Thyroid gland (tissue), 4 donors: ENCODE measurements around the gene SYTL3. TPM values are rescaled to one million over a fixed set of nuclear protein-coding genes. Genes with fewer than 3 reads are reported as not detected.
A peak's percentile ranks its signal among the peaks of the same experiment; 100 is the strongest.

Experiments used
- DNase-seq, 2 donors: peaks; one replicate each; pipeline ENCODE4 v3.0.0-alpha.2; 2019
- H3K27ac ChIP-seq, 3 donors: fragments of 200-600 bp; sonication (generic); 1 replicate in 2 of 3; 2 replicates in 1 of 3; pipeline ENCODE4 v1.5.1; 2016 to 2019; ENCODE audit warnings: mild to moderate bottlenecking in 1 of 3, moderate library complexity in 1 of 3
- H3K27me3 ChIP-seq: fragments of 200-600 bp; sonication (generic); one replicate; pipeline ENCODE4 v1.5.1; 2019
- H3K36me3 ChIP-seq, 2 donors: fragments of 200-600 bp; sonication (generic); one replicate each; pipeline ENCODE4 v1.5.1; 2016 to 2019
- H3K4me1 ChIP-seq, 2 donors: fragments of 200-600 bp; sonication (generic); one replicate each; pipeline ENCODE4 v1.5.1; 2017 to 2019
- H3K4me3 ChIP-seq, 3 donors: fragments of 200-600 bp; sonication (generic); replicated peaks in 1 of 3; 1 replicate in 2 of 3; 2 replicates in 1 of 3; pipeline ENCODE4 v1.5.1; 2016; ENCODE audit warnings: mild to moderate bottlenecking in 1 of 3
- H3K9me3 ChIP-seq: fragments of 200-600 bp; sonication (generic); one replicate; pipeline ENCODE4 v1.5.1; 2017
- POLR2A ChIP-seq, 2 donors: fragments of 450-650 bp; IDR thresholded peaks; one replicate each; pipeline ENCODE4 v1.6.1; 2017; ENCODE audit warnings: antibody characterized with exemption in 2 of 2, mild to moderate bottlenecking in 2 of 2, moderate library complexity in 1 of 2
- WGBS, 2 donors: methylation state at CpG; one replicate each; pipeline ENCODE4 v1.1.5; 2017; 5-methylcytosine and 5-hydroxymethylcytosine counted together
- intact Hi-C: fragments of 100-400 bp; cut with DNase I; formaldehyde crosslinking; loops from one replicate; pipeline ENCODE4 v1.15.1; 2023
- total RNA-seq, 4 donors: library from RNA; depleted of rRNA; stranded (reverse); fragments of >200 nt; gene quantifications; one replicate each; pipeline ENCODE4 v1.2.3, GENCODE V29; 2016
- TF ChIP-seq, protein P1 (sequence below), 6 experiments: fragments of 200-600 bp in 3 of 6; fragments of 450-650 bp in 3 of 6; sonication (generic) in 3 of 6; IDR thresholded peaks; one replicate each; pipeline ENCODE4 v1.5.1; 2016 to 2019; ENCODE audit warnings: antibody characterized with exemption in 6 of 6, mild to moderate bottlenecking in 2 of 6, inconsistent platforms in 1 of 6, moderate library complexity in 1 of 6

Gene SYTL3
- total RNA-seq, 4 donors from 2014 or later = 16.9 to 33.0 (median 24.4) TPM

DNA sequence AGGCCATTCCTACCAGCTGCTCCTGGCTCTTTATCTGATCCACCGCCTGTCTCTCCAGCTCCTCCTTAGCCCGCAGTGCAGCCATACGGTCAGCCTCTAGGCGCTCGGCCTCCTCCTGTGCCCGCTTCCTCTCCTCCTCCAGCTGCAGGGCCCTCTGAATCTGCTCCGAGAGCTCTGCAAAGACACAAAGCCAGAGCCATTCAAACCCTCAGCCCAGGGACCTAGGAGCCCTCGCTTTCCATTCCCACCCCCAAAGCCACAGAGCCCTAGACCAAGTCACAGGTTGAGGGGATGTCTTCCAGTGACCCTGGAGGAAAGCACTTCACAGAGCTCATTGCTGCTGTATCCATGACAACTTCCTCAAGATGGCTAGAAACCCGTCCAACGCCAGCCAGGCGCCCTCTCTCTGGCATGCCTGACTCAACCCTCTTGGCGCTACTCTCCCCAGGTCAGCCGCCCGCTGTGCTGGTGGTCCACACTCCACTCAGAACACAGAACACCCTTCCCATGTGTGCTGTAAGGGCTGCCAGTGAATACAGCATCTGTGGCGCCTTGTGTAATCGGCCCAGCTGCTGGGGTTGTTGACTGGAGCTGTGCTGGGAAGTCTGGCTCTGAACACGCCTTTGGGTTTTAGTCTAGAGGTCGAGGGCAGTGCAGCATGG, 120.0 kb downstream of the SYTL3 start:
- H3K36me3 ChIP-seq = peaks cover 89 to 92% of the 10 kb centered on the region in 2 donors
- TF ChIP-seq POLR2A (IDR thresholded peaks at IDR 0.05) = no peak
- TF ChIP-seq, protein P1, sequence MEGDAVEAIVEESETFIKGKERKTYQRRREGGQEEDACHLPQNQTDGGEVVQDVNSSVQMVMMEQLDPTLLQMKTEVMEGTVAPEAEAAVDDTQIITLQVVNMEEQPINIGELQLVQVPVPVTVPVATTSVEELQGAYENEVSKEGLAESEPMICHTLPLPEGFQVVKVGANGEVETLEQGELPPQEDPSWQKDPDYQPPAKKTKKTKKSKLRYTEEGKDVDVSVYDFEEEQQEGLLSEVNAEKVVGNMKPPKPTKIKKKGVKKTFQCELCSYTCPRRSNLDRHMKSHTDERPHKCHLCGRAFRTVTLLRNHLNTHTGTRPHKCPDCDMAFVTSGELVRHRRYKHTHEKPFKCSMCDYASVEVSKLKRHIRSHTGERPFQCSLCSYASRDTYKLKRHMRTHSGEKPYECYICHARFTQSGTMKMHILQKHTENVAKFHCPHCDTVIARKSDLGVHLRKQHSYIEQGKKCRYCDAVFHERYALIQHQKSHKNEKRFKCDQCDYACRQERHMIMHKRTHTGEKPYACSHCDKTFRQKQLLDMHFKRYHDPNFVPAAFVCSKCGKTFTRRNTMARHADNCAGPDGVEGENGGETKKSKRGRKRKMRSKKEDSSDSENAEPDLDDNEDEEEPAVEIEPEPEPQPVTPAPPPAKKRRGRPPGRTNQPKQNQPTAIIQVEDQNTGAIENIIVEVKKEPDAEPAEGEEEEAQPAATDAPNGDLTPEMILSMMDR (IDR thresholded peaks at IDR 0.05) = no peak
- WGBS, 2 donors = 80 to 93% methylated on average over 18 of the region's 18 CpGs
- H3K27me3 ChIP-seq = no peaks in the 10 kb centered on the region
- no peaks in the 10 kb centered on the region for H3K9me3 ChIP-seq
- DNase-seq = no peak
- H3K4me3 ChIP-seq = no peak overlapping the region
- H3K4me1 ChIP-seq = peaks cover 9 to 10% of the 10 kb centered on the region in 2 donors
- peak overlapping the region in 2 of 3 donors; percentile 10 to 55 for H3K27ac ChIP-seq
- intact Hi-C loops = no loop called here

DNA sequence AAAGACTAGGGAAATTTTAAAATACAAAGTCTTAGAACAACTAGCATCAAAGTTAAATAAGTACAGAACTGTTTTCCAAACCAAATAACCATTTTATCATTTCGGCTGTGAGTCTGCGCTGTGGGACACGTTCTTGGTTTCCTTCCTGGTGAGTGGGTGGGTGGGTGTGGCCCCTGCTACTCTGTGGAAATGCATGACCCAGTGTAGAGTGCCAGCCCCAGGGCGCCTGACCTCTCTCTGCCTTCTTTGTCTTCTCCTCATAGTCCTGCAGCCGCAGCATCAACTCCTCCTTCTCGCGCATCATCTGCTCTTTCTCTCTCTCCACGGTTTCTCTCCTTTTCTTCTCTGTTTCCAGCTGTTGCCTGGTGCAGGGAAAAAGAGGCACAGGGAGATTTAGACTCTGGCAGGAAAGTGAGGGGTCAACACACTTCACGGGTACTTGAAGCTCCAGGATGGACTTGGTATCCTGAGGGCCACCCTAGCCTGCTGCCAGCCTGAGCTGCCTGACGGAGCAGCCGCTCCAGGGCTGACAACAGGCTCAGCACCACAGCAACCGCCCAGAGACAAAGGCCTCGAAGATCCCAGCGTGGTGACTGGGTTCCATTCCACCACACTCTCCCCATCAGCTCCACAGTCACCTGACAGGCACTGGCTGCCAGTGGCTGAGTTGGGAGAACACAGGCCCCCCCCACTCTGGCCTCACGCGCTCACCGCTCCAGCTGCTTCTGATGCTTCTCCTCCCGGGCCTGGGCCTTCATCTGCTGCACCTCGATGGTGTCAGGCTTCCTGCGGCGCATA, 120.9 kb downstream of the SYTL3 start:
- H3K4me3 ChIP-seq = no peak overlapping the region
- TF ChIP-seq POLR2A (IDR thresholded peaks at IDR 0.05) = no peak
- TF ChIP-seq, protein P1 (IDR thresholded peaks at IDR 0.05) = no peak
- H3K9me3 ChIP-seq = no peaks in the 10 kb centered on the region
- peaks cover 9 to 10% of the 10 kb centered on the region in 2 donors for H3K4me1 ChIP-seq
- 61 to 80% methylated on average over 21 of the region's 21 CpGs for WGBS, 2 donors
- H3K27ac ChIP-seq = peak overlapping the region in 2 of 3 donors; percentile 21 to 74
- intact Hi-C loops = no loop called here
- H3K36me3 ChIP-seq = peaks cover 91 to 92% of the 10 kb centered on the region in 2 donors
- DNase-seq = peak; percentile 65 to 81
- no peaks in the 10 kb centered on the region for H3K27me3 ChIP-seq

DNA sequence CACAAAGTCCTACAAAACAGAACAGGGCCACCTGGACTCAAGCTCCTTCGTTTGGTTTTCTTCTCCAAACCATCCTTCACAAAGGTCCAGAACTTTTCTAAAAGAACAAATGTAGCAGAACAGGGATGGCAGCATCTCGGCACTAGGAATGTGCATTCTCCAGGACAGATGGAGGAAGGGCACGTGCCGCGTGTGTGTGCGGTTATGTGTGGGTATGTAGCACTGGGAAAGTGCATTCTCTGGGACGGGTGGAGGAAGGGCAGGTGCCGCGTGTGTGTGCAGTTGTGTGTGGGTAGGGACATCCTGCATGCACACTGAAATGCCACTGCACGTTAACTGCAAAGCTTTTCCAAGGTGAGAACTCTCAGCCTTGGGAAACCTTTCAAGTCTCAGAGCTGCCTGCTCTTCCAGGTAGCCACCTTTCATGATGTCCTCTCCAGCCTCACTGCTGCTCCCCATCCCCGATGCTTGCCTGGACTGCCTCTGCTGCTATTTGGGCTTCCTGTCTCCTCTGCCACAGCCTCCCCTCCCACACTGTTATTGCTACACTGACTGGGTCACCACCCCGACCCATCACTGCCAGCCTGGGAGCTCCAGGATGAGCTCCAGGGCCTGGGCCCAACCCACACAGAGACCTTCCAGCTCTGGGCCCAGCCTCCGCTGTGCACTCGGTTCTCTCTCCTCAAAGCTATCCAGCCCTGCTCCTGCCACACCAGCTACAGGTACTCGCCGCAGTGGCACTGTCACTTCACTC, 121.7 kb downstream of the SYTL3 start:
- Histone ChIP-seq H3K4me1 (peaks cover 9 to 10% of the 10 kb centered on the region in 2 donors), H3K9me3 (no peaks in the 10 kb centered on the region), H3K4me3 (no peak overlapping the region), H3K27ac (peak overlapping the region in 2 of 3 donors; percentile 21 to 74), H3K27me3 (no peaks in the 10 kb centered on the region), H3K36me3 (peaks cover 88 to 90% of the 10 kb centered on the region in 2 donors)
- intact Hi-C loops = no loop called here
- WGBS, 2 donors = 93 to 95% methylated on average over 16 of the region's 16 CpGs
- no peak for TF ChIP-seq POLR2A (IDR thresholded peaks at IDR 0.05)
- TF ChIP-seq, protein P1 (IDR thresholded peaks at IDR 0.05) = no peak
- DNase-seq = no peak

DNA sequence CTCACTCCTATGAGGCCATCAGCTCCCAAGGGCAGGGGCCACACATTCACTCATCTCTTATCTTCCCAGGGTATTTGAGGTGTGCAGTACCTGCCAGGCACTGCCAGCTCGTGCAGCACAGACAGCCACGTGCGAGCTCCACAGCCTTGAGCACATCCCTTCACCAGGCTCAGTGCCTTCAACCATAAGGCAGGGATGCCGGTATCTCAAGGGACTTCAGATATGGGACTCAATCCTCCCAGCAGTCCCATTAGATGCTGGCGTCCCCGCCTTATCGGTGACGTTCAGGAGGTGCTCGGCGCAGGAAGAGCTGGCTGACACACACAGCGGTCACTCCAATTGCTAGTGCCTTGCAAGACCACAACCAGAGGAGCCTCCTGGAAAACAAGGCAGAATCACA, 122.3 kb downstream of the SYTL3 start:
- TF ChIP-seq, protein P1 (IDR thresholded peaks at IDR 0.05) = no peak
- no peak for TF ChIP-seq POLR2A (IDR thresholded peaks at IDR 0.05)
- peak overlapping the region in 1 of 3 donors; percentile 74 for H3K27ac ChIP-seq
- no peak overlapping the region for H3K4me3 ChIP-seq
- H3K36me3 ChIP-seq = peaks cover 83 to 84% of the 10 kb centered on the region in 2 donors
- intact Hi-C loops = no loop called here
- H3K4me1 ChIP-seq = peaks cover 9 to 10% of the 10 kb centered on the region in 2 donors
- no peak for DNase-seq
- WGBS, 2 donors = 97 to 98% methylated on average over 11 of the region's 11 CpGs
- no peaks in the 10 kb centered on the region for H3K27me3 ChIP-seq
- no peaks in the 10 kb centered on the region for H3K9me3 ChIP-seq
